Measurements from ENCODE around the gene PAK1. TPM values are rescaled to one million over a fixed set of nuclear protein-coding genes. Genes with fewer than 3 reads are reported as not detected.
"Not testable (repeated sequence)": the region's sequence is repeated elsewhere in the genome, so short reads cannot be mapped to it uniquely, and the experiment has no call there.

Gene PAK1
- total RNA-seq, 1 donor, result 20.5 TPM

DNA sequence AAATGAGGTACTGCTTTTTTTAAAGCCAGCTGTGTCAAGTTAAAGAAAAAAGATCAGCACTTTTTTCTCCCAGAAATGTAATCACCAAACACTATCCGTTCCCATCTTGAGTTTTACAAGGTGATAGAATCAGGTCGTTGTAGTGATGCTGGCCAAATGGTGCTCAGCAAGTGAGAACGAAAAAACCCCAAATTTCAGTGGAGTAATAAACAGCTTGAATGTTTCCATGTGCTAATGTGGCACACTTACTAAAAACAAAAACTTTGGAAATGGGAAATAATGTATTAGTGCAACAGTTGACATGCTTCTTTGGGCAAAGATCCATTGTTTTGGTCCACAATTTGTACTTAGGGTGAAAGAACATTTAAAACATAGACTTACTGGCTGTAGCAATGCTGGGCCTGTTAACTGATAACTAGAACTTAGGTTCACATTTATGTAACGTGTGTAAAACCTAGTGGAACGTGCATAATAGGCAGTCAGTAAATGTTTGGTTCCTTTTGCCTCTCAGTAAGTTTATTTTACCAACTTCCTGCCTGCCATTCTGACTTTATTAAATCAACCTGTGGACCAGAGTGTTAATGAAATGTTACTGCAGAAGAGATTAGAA is 157.1 kb downstream of the PAK1 start:
- no peak for DNase-seq (ENCODE audit: low read depth in 2 of 3, low spot score in 2 of 3)

- no peak for DNase-seq (ENCODE audit: low read depth in 2 of 3, low spot score in 2 of 3)
Measured at GRCh38 chr11:77312107-77312506, 161.8 kb downstream of the PAK1 start.

- no peak for DNase-seq (ENCODE audit: low read depth in 2 of 3, low spot score in 2 of 3)
Measured at GRCh38 chr11:77311701-77312100, 162.2 kb downstream of the PAK1 start.

GRCh38 chr11:77310721-77311120 is 163.2 kb downstream of the PAK1 start:
- DNase-seq (ENCODE audit: low read depth in 2 of 3, low spot score in 2 of 3), result no peak

DNA sequence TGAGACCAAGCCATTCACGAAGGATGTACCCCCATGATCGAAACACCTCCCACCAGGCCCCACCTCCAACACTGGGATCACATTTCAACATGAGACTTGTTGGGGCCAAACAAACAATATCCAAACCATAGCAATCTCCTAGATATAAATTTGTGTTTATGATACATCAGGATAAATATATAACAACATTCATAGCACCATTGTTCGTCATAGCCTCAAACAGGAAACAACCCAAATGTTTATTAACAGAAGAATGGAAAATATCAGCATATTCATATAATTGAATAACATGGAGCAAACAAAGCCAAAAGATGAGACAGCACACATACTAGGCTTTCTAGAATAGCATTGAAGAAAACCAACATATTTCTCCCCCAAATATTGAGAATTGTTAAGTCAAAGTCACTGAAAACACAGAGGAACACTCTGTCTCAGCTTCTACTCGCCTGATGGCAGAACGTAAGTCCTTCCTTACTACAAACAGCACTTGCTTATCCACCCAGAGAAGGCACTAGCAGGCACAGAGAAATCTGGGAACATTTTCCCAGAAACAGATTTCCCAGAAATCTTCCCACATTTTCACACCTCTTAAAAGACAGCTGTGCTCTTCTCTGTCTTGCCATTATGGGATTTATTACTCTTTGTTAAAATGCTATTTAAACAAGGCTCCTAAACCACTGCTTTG is 164.4 kb downstream of the PAK1 start:
- no peak for DNase-seq (ENCODE audit: low read depth in 2 of 3, low spot score in 2 of 3)

DNA sequence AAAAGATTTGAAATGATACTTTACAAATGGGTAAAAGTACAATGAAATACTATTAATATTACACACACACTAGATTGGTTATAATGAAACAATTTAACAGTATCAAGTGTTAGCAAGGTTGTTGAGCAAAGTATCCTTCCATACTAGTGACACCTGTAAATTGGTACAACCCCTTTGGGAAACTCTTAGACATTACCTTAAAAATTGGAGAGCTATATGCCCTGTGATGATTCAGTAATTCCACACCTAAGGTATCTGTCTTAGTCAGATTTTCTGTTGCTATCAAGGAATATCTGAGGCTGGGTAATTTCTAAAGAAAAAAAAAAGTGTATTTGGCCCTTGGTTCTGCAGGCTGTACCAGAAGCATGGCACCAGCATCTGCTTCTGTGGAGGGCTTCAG is 165.1 kb downstream of the PAK1 start:
- DNase-seq (ENCODE audit: low read depth in 2 of 3, low spot score in 2 of 3), result no peak

DNA sequence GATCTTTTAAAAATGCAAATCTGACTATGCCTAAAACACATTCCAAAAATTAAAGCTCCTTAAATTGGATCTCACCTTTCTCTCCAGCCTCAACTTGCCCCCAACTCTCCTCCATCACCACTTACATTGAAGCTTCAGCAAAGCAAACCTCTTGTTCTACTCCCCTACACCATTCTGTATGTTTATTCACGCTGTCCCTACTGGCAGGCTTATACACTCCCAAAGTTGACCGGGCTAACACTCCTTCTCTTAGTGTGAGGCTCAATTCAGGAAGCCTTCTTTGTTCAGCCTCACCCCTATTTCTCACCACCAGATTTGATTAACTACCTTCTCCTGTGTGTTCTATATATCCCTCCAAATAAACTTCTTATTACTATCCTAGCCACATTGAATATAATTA is 170.6 kb downstream of the PAK1 start:
- DNase-seq (ENCODE audit: low read depth in 2 of 3, low spot score in 2 of 3), result no peak

DNA sequence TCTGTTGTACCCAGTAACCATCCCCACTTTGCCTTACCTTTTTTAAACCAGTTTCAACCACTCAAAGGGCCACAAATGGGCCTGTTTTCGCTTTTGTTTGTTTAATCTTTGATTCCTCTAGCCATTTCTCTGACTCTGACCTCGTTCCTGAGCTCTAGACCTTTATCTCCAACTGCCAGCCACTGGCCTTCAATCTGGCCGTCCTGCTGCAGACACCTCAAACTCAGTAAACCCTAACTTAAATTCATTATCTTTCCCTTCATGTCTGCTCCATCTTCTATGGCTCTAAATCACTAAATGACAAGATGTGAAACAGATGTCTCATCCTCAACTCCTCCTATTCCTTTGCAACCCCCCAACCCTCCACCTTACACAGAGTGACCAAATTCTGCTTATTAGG is 171.1 kb downstream of the PAK1 start:
- no peak for DNase-seq (ENCODE audit: low read depth in 2 of 3, low spot score in 2 of 3)

DNA sequence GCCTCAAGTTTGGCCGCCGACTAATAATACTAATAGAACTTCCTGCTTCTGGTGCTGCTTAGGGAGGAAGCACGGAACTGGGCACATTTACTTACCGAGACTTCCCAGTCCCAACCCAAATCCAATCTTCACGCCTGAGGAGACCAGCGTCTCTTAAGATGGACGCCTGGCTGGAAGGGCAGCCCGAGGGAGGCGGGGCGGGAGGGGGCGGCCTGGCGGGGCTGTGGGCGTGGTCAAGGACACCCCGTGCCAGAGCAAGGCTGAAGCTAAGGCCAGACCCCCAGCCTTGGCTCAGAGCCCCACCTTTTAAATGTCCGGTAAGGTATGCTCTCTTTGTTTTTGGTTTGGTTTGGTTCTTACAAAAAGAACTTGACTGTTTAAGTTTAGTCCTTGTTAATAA is 172.4 kb downstream of the PAK1 start, which contains the start of gene GDPD4:
Gene GDPD4, minus strand, starts transcription at position 177 of the 400 bp plus-strand sequence. CDS start 16,549 bp downstream, outside the sequence.
- DNase-seq (ENCODE audit: low read depth in 2 of 3, low spot score in 2 of 3), result no peak

- DNase-seq (ENCODE audit: low read depth in 2 of 3, low spot score in 2 of 3), result no peak
Measured at GRCh38 chr11:77300695-77301094, 173.2 kb downstream of the PAK1 start.

DNA sequence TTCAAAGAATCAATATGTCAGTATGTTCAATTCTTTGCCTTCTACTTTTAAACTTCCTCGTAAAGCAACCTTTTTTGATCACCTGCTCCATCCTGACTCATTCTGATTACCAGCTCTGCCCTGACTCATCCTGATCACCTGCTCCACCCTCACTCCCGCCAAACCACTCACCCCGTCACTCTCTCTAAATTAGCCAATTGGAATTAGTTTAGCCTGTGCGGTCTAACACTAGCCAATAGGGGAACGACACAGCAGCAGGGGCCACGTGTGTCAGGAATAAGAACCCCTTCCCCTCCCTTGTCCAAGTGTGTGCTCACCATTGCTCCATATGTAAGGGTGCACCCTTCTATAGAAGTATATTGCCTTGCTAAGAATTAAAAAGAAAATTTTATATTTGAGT is 173.9 kb downstream of the PAK1 start:
- not testable (repeated sequence) for DNase-seq (ENCODE audit: low read depth in 2 of 3, low spot score in 2 of 3)

- DNase-seq (ENCODE audit: low read depth in 2 of 3, low spot score in 2 of 3), result no peak
Measured at GRCh38 chr11:77299528-77299993, 174.3 kb downstream of the PAK1 start.

GRCh38 chr11:77294040-77294439 is 179.9 kb downstream of the PAK1 start:
- no peak for DNase-seq (ENCODE audit: low read depth in 2 of 3, low spot score in 2 of 3)

GRCh38 chr11:77289737-77290136 is 184.2 kb downstream of the PAK1 start:
- DNase-seq (ENCODE audit: low read depth in 2 of 3, low spot score in 2 of 3), result no peak

DNA sequence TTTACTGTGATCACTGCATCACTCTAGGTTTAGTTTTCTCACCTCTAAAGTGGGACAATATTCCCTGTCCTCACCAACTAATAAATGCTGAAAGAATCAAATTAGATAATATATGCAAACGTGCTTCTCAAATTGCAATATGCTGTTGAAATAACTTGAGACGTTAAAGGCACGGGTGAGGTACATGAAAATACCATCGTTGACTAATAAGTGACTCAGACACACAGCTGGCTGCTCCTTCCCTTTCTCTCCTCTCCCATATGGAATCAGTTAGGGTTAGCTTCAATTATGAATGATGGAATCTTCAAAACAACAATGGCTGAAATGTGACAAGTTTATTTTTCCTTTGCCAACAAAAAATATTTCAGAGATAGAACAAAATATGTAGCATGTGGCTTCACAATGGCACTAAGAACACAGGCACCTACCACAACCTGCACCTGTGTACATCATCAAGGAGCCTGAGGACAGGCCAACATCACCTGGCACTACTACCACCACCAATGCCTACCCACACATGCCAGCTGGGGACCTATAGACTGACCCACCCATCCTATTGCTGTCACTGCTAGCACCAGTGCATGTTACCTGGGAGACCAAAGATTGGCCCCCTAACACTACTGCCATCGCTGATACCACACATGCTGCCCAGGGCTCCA is 186.2 kb downstream of the PAK1 start:
- DNase-seq (ENCODE audit: low read depth in 2 of 3, low spot score in 2 of 3), result no peak

- no peak for DNase-seq (ENCODE audit: low read depth in 2 of 3, low spot score in 2 of 3)
Measured at GRCh38 chr11:77287136-77287535, 186.8 kb downstream of the PAK1 start.

GRCh38 chr11:77284476-77285468 is 189.1 kb downstream of the PAK1 start:
- DNase-seq (ENCODE audit: low read depth in 2 of 3, low spot score in 2 of 3), result no peak

- DNase-seq (ENCODE audit: low read depth in 2 of 3, low spot score in 2 of 3), result no peak
Measured at GRCh38 chr11:77283101-77283500, 190.8 kb downstream of the PAK1 start.

- no peak for DNase-seq (ENCODE audit: low read depth in 2 of 3, low spot score in 2 of 3)
Measured at GRCh38 chr11:77278595-77279506, 195.0 kb downstream of the PAK1 start.

DNA sequence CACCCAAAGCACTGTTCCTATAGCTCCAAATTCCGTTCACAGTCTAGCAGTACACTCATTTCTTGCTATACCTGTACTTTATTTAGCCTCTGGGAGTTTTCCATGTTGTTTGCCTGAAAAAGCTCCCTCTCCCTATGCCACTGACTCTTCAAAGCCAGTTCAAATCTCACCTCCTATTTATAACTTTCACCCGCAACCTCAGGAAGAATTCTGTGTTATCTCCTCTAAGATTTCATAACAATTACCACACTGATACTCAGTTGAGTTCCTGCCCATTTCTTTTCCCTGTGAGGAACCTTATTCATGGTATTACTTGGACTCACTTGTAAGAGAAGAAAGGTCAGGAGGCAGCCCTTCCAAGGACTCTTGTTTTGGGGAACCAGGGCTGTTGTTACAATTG is 197.6 kb downstream of the PAK1 start:
- DNase-seq (ENCODE audit: low read depth in 2 of 3, low spot score in 2 of 3), result no peak

Measured in hematopoietic multipotent progenitor cell (in vitro differentiated cells).